ENCODE results near the gene RAB5B. TPM values are rescaled to one million over a fixed set of nuclear protein-coding genes. Genes with fewer than 3 reads are reported as not detected.

Gene RAB5B
- total RNA-seq, 1 experiment from 2014 or later = 102 TPM

GRCh38 chr12:55957106-55957859 lies 16.6 kb upstream of the RAB5B start:
- ATAC-seq (no peak), DNase-seq (ENCODE audit: low read depth, low spot score) (no peak)
- no peak overlapping the region for H3K27ac ChIP-seq (ENCODE audit: low read length)
- in situ Hi-C loops (cut with HindIII; ENCODE audit: low pct_unique_long_range_greater_than_20kb, low sequenced_read_pairs) (no loop called here), intact Hi-C loops (cut with micrococcal nuclease; ENCODE audit: unreplicated experiment) (no loop called here)
- H3K4me1 ChIP-seq (ENCODE audit: control insufficient read depth, insufficient read depth, low read length) = no peaks in the 10 kb centered on the region
- H3K36me3 ChIP-seq (ENCODE audit: control insufficient read depth, insufficient read depth, low read length) = no peaks in the 10 kb centered on the region
- ChIA-PET POLR2A (no interaction called here), CTCF (interaction anchor here (0.9 kb wide), 1 partner anchor 217 kb away, joined by 3 read pairs; no protein-coding TSS in a partner anchor)
- no peaks in the 10 kb centered on the region for H3K27me3 ChIP-seq (ENCODE audit: control insufficient read depth, insufficient read depth, low read length)
- no peaks in the 10 kb centered on the region for H3K9me3 ChIP-seq (ENCODE audit: control insufficient read depth, insufficient read depth, low read depth, low read length)
- H3K4me3 ChIP-seq (ENCODE audit: low read depth in 2 of 2, low read length in 2 of 2) = no peak overlapping the region
- no TSS peak for BruUV-seq (replicated peaks)
- TF ChIP-seq TCF7L2 (IDR thresholded peaks at IDR 0.05; ENCODE audit: low read depth, low read length) (no peak), POLR2AphosphoS5 (IDR thresholded peaks at IDR 0.05; ENCODE audit: low read depth, low read length) (no peak), SIN3A (IDR thresholded peaks at IDR 0.05; ENCODE audit: borderline replicate concordance, insufficient read depth, low read depth, low read length) (no peak), REST (IDR thresholded peaks at IDR 0.05; ENCODE audit: insufficient read depth in 1 of 2, low read depth in 2 of 2, low read length in 1 of 2) (no peak), CTCF (IDR thresholded peaks at IDR 0.05) (no peak)

DNA sequence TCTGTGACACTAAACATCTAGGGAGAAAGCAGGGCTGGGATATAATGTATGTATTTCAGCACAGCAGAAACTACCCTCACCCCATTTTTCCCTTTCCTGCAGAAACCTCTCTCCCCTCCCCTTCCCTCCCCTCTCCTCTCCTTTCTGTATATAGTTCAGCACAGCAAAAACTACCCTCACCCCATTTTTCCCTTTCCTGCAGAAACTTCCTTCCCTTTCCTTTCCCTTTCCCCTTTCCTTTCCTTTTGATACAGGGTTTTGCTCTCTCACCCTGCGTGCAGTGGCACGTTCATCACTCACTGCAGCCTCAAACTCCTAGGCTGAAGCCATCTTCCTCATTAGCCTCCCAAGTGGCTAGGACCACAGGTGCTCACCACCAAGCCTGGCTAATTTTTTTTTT lies 10.1 kb upstream of the RAB5B start:
- ChIA-PET POLR2A (no interaction called here), CTCF (no interaction called here)
- Histone ChIP-seq H3K27me3 (ENCODE audit: control insufficient read depth, insufficient read depth, low read length) (no peaks in the 10 kb centered on the region), H3K4me1 (ENCODE audit: control insufficient read depth, insufficient read depth, low read length) (peaks cover 13% of the 10 kb centered on the region), H3K9me3 (ENCODE audit: control insufficient read depth, insufficient read depth, low read depth, low read length) (no peaks in the 10 kb centered on the region), H3K36me3 (ENCODE audit: control insufficient read depth, insufficient read depth, low read length) (peaks cover 6% of the 10 kb centered on the region; the same call in 1 of the 2 replicates), H3K4me3 (ENCODE audit: low read depth in 2 of 2, low read length in 2 of 2) (no peak overlapping the region), H3K27ac (ENCODE audit: low read length) (no peak overlapping the region)
- in situ Hi-C loops (cut with HindIII; ENCODE audit: low pct_unique_long_range_greater_than_20kb, low sequenced_read_pairs) = no loop called here
- intact Hi-C loops (cut with micrococcal nuclease; ENCODE audit: unreplicated experiment) = no loop called here
- ATAC-seq = no peak
- DNase-seq (ENCODE audit: low read depth, low spot score) = no peak
- TF ChIP-seq POLR2AphosphoS5 (IDR thresholded peaks at IDR 0.05; ENCODE audit: low read depth, low read length) = no peak
- no peak for TF ChIP-seq CTCF (IDR thresholded peaks at IDR 0.05)
- no peak for TF ChIP-seq REST (IDR thresholded peaks at IDR 0.05; ENCODE audit: insufficient read depth in 1 of 2, low read depth in 2 of 2, low read length in 1 of 2)
- no peak for TF ChIP-seq TCF7L2 (IDR thresholded peaks at IDR 0.05; ENCODE audit: low read depth, low read length)
- no peak for TF ChIP-seq SIN3A (IDR thresholded peaks at IDR 0.05; ENCODE audit: borderline replicate concordance, insufficient read depth, low read depth, low read length)
- no TSS peak for BruUV-seq (replicated peaks)
